Measurements from ENCODE around the gene HIGD2A.

Gene HIGD2A

GRCh38 chr5:176388444-176389134, at the start of gene HIGD2A, which contains the start of gene NOP16:
HIGD2A (plus strand) TSS chr5:176388751; CDS start chr5:176388820, 69 bp downstream.
NOP16 (minus strand) TSS chr5:176388598; CDS start chr5:176388539, 59 bp downstream.
- ATAC-seq (replicated peaks; ENCODE audit: extremely low read depth, poor library complexity, severe bottlenecking): peak; percentile 89
- DNase-seq (ENCODE audit: low spot score in 2 of 2): peak; percentile 94 to 98

GRCh38 chr5:176339304-176339703, 49.2 kb upstream of the HIGD2A start:
- no peak overlapping the region for H3K27ac Mint-ChIP-seq (ENCODE audit: low read depth)
- ATAC-seq (replicated peaks; ENCODE audit: extremely low read depth, poor library complexity, severe bottlenecking) (no peak), DNase-seq (ENCODE audit: low spot score in 2 of 2) (no peak)
- H3K9me3 Mint-ChIP-seq: no peaks in the 10 kb centered on the region
- H3K36me3 Mint-ChIP-seq (ENCODE audit: insufficient read depth): peaks cover 13% of the 10 kb centered on the region
- H3K27me3 Mint-ChIP-seq: no peaks in the 10 kb centered on the region
- no peak overlapping the region for H3K4me3 Mint-ChIP-seq
- H3K4me1 Mint-ChIP-seq: no peaks in the 10 kb centered on the region

More at GRCh38 chr5:176388444-176389134, at the start of gene HIGD2A, which contains the start of gene NOP16:
- Mint-ChIP-seq H3K9me3 (no peaks in the 10 kb centered on the region), H3K4me3 (peak within 1 kb of the TSS; percentile 85), H3K27me3 (no peaks in the 10 kb centered on the region), H3K4me1 (peaks cover 39% of the 10 kb centered on the region), H3K27ac (ENCODE audit: low read depth) (peak within 1 kb of the TSS; percentile 95), H3K36me3 (ENCODE audit: insufficient read depth) (peaks cover 31% of the 10 kb centered on the region)

GRCh38 chr5:176341325-176342157, 47.0 kb upstream of the HIGD2A start:
- DNase-seq (ENCODE audit: low spot score in 2 of 2) (no peak), ATAC-seq (replicated peaks; ENCODE audit: extremely low read depth, poor library complexity, severe bottlenecking) (no peak)
- Mint-ChIP-seq H3K27ac (ENCODE audit: low read depth) (peak overlapping the region; percentile 66), H3K4me3 (no peak overlapping the region), H3K36me3 (ENCODE audit: insufficient read depth) (peaks cover 24% of the 10 kb centered on the region), H3K4me1 (no peaks in the 10 kb centered on the region), H3K27me3 (no peaks in the 10 kb centered on the region), H3K9me3 (no peaks in the 10 kb centered on the region)

GRCh38 chr5:176342158-176342483, 46.4 kb upstream of the HIGD2A start:
- Mint-ChIP-seq H3K4me3 (no peak overlapping the region), H3K36me3 (ENCODE audit: insufficient read depth) (peaks cover 22% of the 10 kb centered on the region), H3K27ac (ENCODE audit: low read depth) (peak overlapping the region; percentile 5), H3K9me3 (no peaks in the 10 kb centered on the region), H3K27me3 (no peaks in the 10 kb centered on the region), H3K4me1 (no peaks in the 10 kb centered on the region)
- ATAC-seq (replicated peaks; ENCODE audit: extremely low read depth, poor library complexity, severe bottlenecking) (no peak), DNase-seq (ENCODE audit: low spot score in 2 of 2) (no peak)

GRCh38 chr5:176342766-176343458, 45.6 kb upstream of the HIGD2A start:
- H3K4me3 Mint-ChIP-seq: no peak overlapping the region
- H3K9me3 Mint-ChIP-seq: no peaks in the 10 kb centered on the region
- peaks cover 24% of the 10 kb centered on the region for H3K36me3 Mint-ChIP-seq (ENCODE audit: insufficient read depth)
- H3K27ac Mint-ChIP-seq (ENCODE audit: low read depth): peak overlapping the region; percentile 5
- ATAC-seq (replicated peaks; ENCODE audit: extremely low read depth, poor library complexity, severe bottlenecking) (no peak), DNase-seq (ENCODE audit: low spot score in 2 of 2) (no peak)
- H3K4me1 Mint-ChIP-seq: no peaks in the 10 kb centered on the region
- no peaks in the 10 kb centered on the region for H3K27me3 Mint-ChIP-seq

GRCh38 chr5:176350416-176350815, 38.1 kb upstream of the HIGD2A start:
- no peaks in the 10 kb centered on the region for H3K27me3 Mint-ChIP-seq
- H3K9me3 Mint-ChIP-seq: no peaks in the 10 kb centered on the region
- no peak for ATAC-seq (replicated peaks; ENCODE audit: extremely low read depth, poor library complexity, severe bottlenecking)
- DNase-seq (ENCODE audit: low spot score in 2 of 2): no peak
- peaks cover 26% of the 10 kb centered on the region for H3K4me1 Mint-ChIP-seq
- H3K27ac Mint-ChIP-seq (ENCODE audit: low read depth): no peak overlapping the region
- peaks cover 80% of the 10 kb centered on the region for H3K36me3 Mint-ChIP-seq (ENCODE audit: insufficient read depth)
- H3K4me3 Mint-ChIP-seq: no peak overlapping the region

- H3K4me1 Mint-ChIP-seq: peaks cover 28% of the 10 kb centered on the region
- H3K36me3 Mint-ChIP-seq (ENCODE audit: insufficient read depth): peaks cover 78% of the 10 kb centered on the region
- ATAC-seq (replicated peaks; ENCODE audit: extremely low read depth, poor library complexity, severe bottlenecking): no peak
- H3K27ac Mint-ChIP-seq (ENCODE audit: low read depth): no peak overlapping the region
- DNase-seq (ENCODE audit: low spot score in 2 of 2): no peak
- no peak overlapping the region for H3K4me3 Mint-ChIP-seq
- H3K9me3 Mint-ChIP-seq: no peaks in the 10 kb centered on the region
- H3K27me3 Mint-ChIP-seq: no peaks in the 10 kb centered on the region
These were observed 36.3 kb upstream of the HIGD2A start for GRCh38 chr5:176352116-176352878.

GRCh38 chr5:176353533-176353932, 35.0 kb upstream of the HIGD2A start:
- no peak overlapping the region for H3K4me3 Mint-ChIP-seq
- no peak overlapping the region for H3K27ac Mint-ChIP-seq (ENCODE audit: low read depth)
- no peaks in the 10 kb centered on the region for H3K27me3 Mint-ChIP-seq
- H3K9me3 Mint-ChIP-seq: no peaks in the 10 kb centered on the region
- no peak for ATAC-seq (replicated peaks; ENCODE audit: extremely low read depth, poor library complexity, severe bottlenecking)
- DNase-seq (ENCODE audit: low spot score in 2 of 2): no peak
- peaks cover 32% of the 10 kb centered on the region for H3K4me1 Mint-ChIP-seq
- peaks cover 81% of the 10 kb centered on the region for H3K36me3 Mint-ChIP-seq (ENCODE audit: insufficient read depth)

- peaks cover 32% of the 10 kb centered on the region for H3K4me1 Mint-ChIP-seq
- no peak overlapping the region for H3K27ac Mint-ChIP-seq (ENCODE audit: low read depth)
- ATAC-seq (replicated peaks; ENCODE audit: extremely low read depth, poor library complexity, severe bottlenecking) (no peak), DNase-seq (ENCODE audit: low spot score in 2 of 2) (no peak)
- no peaks in the 10 kb centered on the region for H3K9me3 Mint-ChIP-seq
- H3K27me3 Mint-ChIP-seq: no peaks in the 10 kb centered on the region
- H3K36me3 Mint-ChIP-seq (ENCODE audit: insufficient read depth): peaks cover 67% of the 10 kb centered on the region
- no peak overlapping the region for H3K4me3 Mint-ChIP-seq
These were observed 33.0 kb upstream of the HIGD2A start for GRCh38 chr5:176355400-176356178.

- Mint-ChIP-seq H3K4me3 (no peak overlapping the region), H3K4me1 (peaks cover 37% of the 10 kb centered on the region), H3K27ac (ENCODE audit: low read depth) (no peak overlapping the region), H3K36me3 (ENCODE audit: insufficient read depth) (peaks cover 62% of the 10 kb centered on the region), H3K27me3 (no peaks in the 10 kb centered on the region), H3K9me3 (no peaks in the 10 kb centered on the region)
- DNase-seq (ENCODE audit: low spot score in 2 of 2) (no peak), ATAC-seq (replicated peaks; ENCODE audit: extremely low read depth, poor library complexity, severe bottlenecking) (no peak)
These were observed 32.4 kb upstream of the HIGD2A start for GRCh38 chr5:176356179-176356566.

- ATAC-seq (replicated peaks; ENCODE audit: extremely low read depth, poor library complexity, severe bottlenecking): no peak
- peaks cover 39% of the 10 kb centered on the region for H3K36me3 Mint-ChIP-seq (ENCODE audit: insufficient read depth)
- no peak for DNase-seq (ENCODE audit: low spot score in 2 of 2)
- H3K9me3 Mint-ChIP-seq: no peaks in the 10 kb centered on the region
- H3K4me3 Mint-ChIP-seq: peak overlapping the region; percentile 92
- H3K4me1 Mint-ChIP-seq: peaks cover 23% of the 10 kb centered on the region
- no peak overlapping the region for H3K27ac Mint-ChIP-seq (ENCODE audit: low read depth)
- no peaks in the 10 kb centered on the region for H3K27me3 Mint-ChIP-seq
These were observed 28.9 kb upstream of the HIGD2A start for GRCh38 chr5:176359658-176360057.

Data from central memory CD8-positive, alpha-beta T cell (primary cell).